ENCODE results near the gene ALDH4A1.

ALDH4A1 gene

DNA sequence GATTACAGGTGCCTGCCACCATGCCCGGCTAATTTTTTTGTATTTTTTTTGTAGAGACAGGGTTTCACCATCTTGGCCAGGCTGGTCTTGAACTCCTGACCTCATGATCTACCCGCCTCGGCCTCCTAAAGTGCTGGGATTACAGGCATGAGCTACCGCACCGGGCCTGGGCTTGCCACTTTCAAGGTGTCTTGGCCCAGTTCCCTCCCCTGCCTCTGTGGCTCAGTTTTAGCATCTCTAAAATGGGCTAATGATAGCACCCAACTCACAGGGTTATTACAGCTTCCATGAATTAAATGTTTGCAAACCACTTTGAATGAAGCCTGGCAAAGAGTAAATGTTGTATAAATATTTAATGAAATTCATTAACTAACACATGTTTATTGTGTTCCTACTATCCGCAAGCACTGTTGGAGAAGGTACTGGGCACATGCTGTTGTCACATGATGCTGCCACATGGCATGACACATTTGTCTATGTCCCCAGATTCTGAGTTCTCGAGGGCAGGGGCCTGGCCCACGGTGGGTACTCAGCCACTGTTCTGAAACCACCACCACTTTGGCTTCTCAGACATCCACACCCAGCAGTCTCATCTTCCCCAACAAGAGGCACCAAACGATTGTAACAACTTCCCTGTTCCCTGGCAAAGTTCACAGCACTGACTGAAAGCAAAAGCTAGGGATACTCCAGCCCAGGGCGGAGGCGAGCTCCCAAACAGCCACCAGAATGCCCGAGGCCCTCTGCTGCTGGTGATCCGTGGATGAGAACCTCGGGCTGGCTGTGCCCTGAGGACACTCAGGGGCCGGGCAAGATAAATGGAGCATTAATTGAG lies 44.4 kb upstream of the ALDH4A1 start:
- peaks cover 9% of the 10 kb centered on the region for H3K4me1 ChIP-seq (ENCODE audit: control insufficient read depth, insufficient read depth, low read length)
- no CpG with 5 or more reads among the region's 15 CpGs for WGBS (ENCODE audit: insufficient coverage, insufficient read length)
- no peak for DNase-seq (ENCODE audit: low read depth, low spot score)
- no peak overlapping the region for H3K27ac ChIP-seq (ENCODE audit: low read length)
- H3K9me3 ChIP-seq (ENCODE audit: control insufficient read depth, insufficient read depth, low read length): no peaks in the 10 kb centered on the region
- no peaks in the 10 kb centered on the region for H3K27me3 ChIP-seq (ENCODE audit: control insufficient read depth, insufficient read depth, low read length)
- no peak overlapping the region for H3K4me3 ChIP-seq (ENCODE audit: low read length)
- no peaks in the 10 kb centered on the region for H3K36me3 ChIP-seq (ENCODE audit: control insufficient read depth, insufficient read depth, low read length)

DNA sequence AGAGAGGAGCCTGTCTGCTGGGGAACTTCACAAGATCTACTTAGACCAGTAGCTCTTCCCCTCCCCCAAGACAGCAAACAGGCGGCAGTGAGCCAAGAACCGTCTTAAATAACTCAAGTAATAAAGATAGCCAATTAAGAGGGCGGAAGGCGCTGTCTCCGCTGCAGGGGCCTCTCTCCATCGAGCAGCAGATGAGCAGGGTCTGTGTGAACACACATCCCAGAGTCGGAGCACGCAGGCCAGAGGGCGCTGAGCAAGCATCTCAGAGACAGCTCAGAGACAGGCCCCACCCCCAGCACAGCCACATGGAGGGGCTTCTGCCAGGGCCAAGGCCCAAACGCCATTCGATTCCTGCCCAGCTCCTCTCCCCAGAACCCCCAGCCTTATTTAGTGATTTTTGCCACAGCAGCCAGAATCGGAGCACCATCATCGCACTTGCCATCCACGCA lies 43.1 kb upstream of the ALDH4A1 start:
- Histone ChIP-seq H3K27ac (ENCODE audit: low read length) (no peak overlapping the region), H3K4me3 (ENCODE audit: low read length) (no peak overlapping the region), H3K9me3 (ENCODE audit: control insufficient read depth, insufficient read depth, low read length) (no peaks in the 10 kb centered on the region), H3K36me3 (ENCODE audit: control insufficient read depth, insufficient read depth, low read length) (no peaks in the 10 kb centered on the region), H3K4me1 (ENCODE audit: control insufficient read depth, insufficient read depth, low read length) (peaks cover 14% of the 10 kb centered on the region), H3K27me3 (ENCODE audit: control insufficient read depth, insufficient read depth, low read length) (no peaks in the 10 kb centered on the region)
- no CpG with 5 or more reads among the region's 14 CpGs for WGBS (ENCODE audit: insufficient coverage, insufficient read length)
- no peak for DNase-seq (ENCODE audit: low read depth, low spot score)

DNA sequence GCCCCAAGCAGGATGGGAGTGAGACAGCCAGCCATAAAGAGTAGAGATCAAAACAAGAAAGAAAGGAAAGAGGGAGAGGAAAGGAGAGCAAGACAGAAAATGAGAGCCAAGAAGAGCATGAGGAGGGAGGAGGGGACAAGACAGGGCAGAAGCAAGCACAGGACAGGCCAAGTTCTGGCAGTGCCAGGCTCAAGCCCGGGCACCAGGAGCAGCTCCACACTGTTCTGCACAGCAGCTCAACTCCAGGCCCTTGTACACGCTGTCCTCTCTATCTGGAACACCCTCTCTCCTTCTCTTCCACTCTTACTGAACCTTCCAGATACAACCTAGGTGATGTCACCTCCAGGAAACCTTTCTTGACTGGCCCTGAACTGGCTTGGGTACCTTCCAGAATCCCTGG lies 42.5 kb upstream of the ALDH4A1 start:
- no peak overlapping the region for H3K4me3 ChIP-seq (ENCODE audit: low read length)
- H3K4me1 ChIP-seq (ENCODE audit: control insufficient read depth, insufficient read depth, low read length): peaks cover 14% of the 10 kb centered on the region
- DNase-seq (ENCODE audit: low read depth, low spot score): no peak
- no peaks in the 10 kb centered on the region for H3K27me3 ChIP-seq (ENCODE audit: control insufficient read depth, insufficient read depth, low read length)
- WGBS (ENCODE audit: insufficient coverage, insufficient read length): no CpG with 5 or more reads among the region's 2 CpGs
- H3K27ac ChIP-seq (ENCODE audit: low read length): no peak overlapping the region
- H3K36me3 ChIP-seq (ENCODE audit: control insufficient read depth, insufficient read depth, low read length): no peaks in the 10 kb centered on the region
- H3K9me3 ChIP-seq (ENCODE audit: control insufficient read depth, insufficient read depth, low read length): no peaks in the 10 kb centered on the region

GRCh38 chr1:18943914-18944572 lies 41.7 kb upstream of the ALDH4A1 start:
- H3K4me1 ChIP-seq (ENCODE audit: control insufficient read depth, insufficient read depth, low read length): peaks cover 11% of the 10 kb centered on the region
- no CpG with 5 or more reads among the region's 9 CpGs for WGBS (ENCODE audit: insufficient coverage, insufficient read length)
- no peaks in the 10 kb centered on the region for H3K36me3 ChIP-seq (ENCODE audit: control insufficient read depth, insufficient read depth, low read length)
- H3K27me3 ChIP-seq (ENCODE audit: control insufficient read depth, insufficient read depth, low read length): no peaks in the 10 kb centered on the region
- H3K27ac ChIP-seq (ENCODE audit: low read length): no peak overlapping the region
- no peaks in the 10 kb centered on the region for H3K9me3 ChIP-seq (ENCODE audit: control insufficient read depth, insufficient read depth, low read length)
- no peak overlapping the region for H3K4me3 ChIP-seq (ENCODE audit: low read length)
- DNase-seq (ENCODE audit: low read depth, low spot score): no peak

GRCh38 chr1:18943162-18943561 lies 40.8 kb upstream of the ALDH4A1 start:
- Histone ChIP-seq H3K27me3 (ENCODE audit: control insufficient read depth, insufficient read depth, low read length) (no peaks in the 10 kb centered on the region), H3K36me3 (ENCODE audit: control insufficient read depth, insufficient read depth, low read length) (no peaks in the 10 kb centered on the region), H3K4me1 (ENCODE audit: control insufficient read depth, insufficient read depth, low read length) (peaks cover 13% of the 10 kb centered on the region), H3K4me3 (ENCODE audit: low read length) (no peak overlapping the region), H3K27ac (ENCODE audit: low read length) (no peak overlapping the region), H3K9me3 (ENCODE audit: control insufficient read depth, insufficient read depth, low read length) (no peaks in the 10 kb centered on the region)
- no CpG with 5 or more reads among the region's 4 CpGs for WGBS (ENCODE audit: insufficient coverage, insufficient read length)
- no peak for DNase-seq (ENCODE audit: low read depth, low spot score)

GRCh38 chr1:18942340-18942739 lies 40.0 kb upstream of the ALDH4A1 start:
- Histone ChIP-seq H3K27me3 (ENCODE audit: control insufficient read depth, insufficient read depth, low read length) (no peaks in the 10 kb centered on the region), H3K36me3 (ENCODE audit: control insufficient read depth, insufficient read depth, low read length) (no peaks in the 10 kb centered on the region), H3K27ac (ENCODE audit: low read length) (no peak overlapping the region), H3K9me3 (ENCODE audit: control insufficient read depth, insufficient read depth, low read length) (no peaks in the 10 kb centered on the region), H3K4me3 (ENCODE audit: low read length) (no peak overlapping the region), H3K4me1 (ENCODE audit: control insufficient read depth, insufficient read depth, low read length) (peaks cover 13% of the 10 kb centered on the region)
- no CpG with 5 or more reads among the region's 4 CpGs for WGBS (ENCODE audit: insufficient coverage, insufficient read length)
- no peak for DNase-seq (ENCODE audit: low read depth, low spot score)

DNA sequence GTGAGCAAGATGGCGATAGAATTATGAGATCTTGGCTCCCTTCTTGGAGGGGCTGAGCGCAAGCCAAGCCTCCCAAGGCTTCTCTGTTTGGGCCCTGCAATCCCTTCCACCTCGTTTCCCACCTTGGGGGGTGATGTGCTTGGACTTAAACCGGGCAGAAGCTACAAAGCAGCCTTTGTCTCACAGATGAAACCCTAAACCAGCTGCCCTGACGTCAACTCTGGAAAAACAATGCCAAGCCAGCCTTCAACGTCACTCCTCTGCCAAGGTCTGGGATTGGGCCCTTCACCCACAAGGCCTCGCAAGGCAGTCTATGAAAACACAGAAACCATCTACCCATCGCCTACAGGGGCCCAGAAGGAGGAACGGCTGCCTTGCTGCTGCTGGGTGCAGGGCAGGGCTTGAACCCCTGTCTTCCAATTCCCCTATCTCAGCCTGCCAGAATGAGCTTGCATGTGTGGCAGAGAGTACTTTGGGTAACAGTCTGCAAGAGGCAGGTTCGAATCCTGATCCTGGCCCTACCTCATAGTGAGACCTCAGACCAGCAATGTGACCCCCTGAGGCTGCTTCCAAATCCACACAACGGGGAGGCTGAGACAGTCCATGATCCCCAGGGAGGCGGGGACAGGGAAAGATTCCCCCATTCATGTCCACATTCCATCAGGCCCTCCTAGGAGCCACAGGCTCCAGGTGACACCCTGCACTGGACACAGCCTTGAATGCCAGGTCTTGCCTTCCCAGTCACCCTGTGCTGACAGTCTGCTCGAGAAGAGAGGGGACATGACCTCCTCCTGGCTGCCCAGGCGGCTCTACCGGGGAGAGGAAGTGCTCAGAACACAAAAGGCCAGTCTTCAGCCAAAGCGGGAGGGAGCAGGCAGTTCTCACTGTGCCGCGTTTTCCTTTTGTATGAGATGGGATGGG lies 39.1 kb upstream of the ALDH4A1 start:
- H3K27me3 ChIP-seq (ENCODE audit: control insufficient read depth, insufficient read depth, low read length): no peaks in the 10 kb centered on the region
- H3K4me3 ChIP-seq (ENCODE audit: low read length): no peak overlapping the region
- WGBS (ENCODE audit: insufficient coverage, insufficient read length): no CpG with 5 or more reads among the region's 18 CpGs
- H3K9me3 ChIP-seq (ENCODE audit: control insufficient read depth, insufficient read depth, low read length): no peaks in the 10 kb centered on the region
- peaks cover 13% of the 10 kb centered on the region for H3K4me1 ChIP-seq (ENCODE audit: control insufficient read depth, insufficient read depth, low read length)
- no peak for DNase-seq (ENCODE audit: low read depth, low spot score)
- no peaks in the 10 kb centered on the region for H3K36me3 ChIP-seq (ENCODE audit: control insufficient read depth, insufficient read depth, low read length)
- no peak overlapping the region for H3K27ac ChIP-seq (ENCODE audit: low read length)

- peaks cover 12% of the 10 kb centered on the region for H3K4me1 ChIP-seq (ENCODE audit: control insufficient read depth, insufficient read depth, low read length)
- H3K27ac ChIP-seq (ENCODE audit: low read length): no peak overlapping the region
- no CpG with 5 or more reads among the region's 13 CpGs for WGBS (ENCODE audit: insufficient coverage, insufficient read length)
- DNase-seq (ENCODE audit: low read depth, low spot score): no peak
- H3K27me3 ChIP-seq (ENCODE audit: control insufficient read depth, insufficient read depth, low read length): no peaks in the 10 kb centered on the region
- H3K36me3 ChIP-seq (ENCODE audit: control insufficient read depth, insufficient read depth, low read length): no peaks in the 10 kb centered on the region
- no peaks in the 10 kb centered on the region for H3K9me3 ChIP-seq (ENCODE audit: control insufficient read depth, insufficient read depth, low read length)
- no peak overlapping the region for H3K4me3 ChIP-seq (ENCODE audit: low read length)
Observed at GRCh38 chr1:18940303-18941020, 38.1 kb upstream of the ALDH4A1 start.

DNA sequence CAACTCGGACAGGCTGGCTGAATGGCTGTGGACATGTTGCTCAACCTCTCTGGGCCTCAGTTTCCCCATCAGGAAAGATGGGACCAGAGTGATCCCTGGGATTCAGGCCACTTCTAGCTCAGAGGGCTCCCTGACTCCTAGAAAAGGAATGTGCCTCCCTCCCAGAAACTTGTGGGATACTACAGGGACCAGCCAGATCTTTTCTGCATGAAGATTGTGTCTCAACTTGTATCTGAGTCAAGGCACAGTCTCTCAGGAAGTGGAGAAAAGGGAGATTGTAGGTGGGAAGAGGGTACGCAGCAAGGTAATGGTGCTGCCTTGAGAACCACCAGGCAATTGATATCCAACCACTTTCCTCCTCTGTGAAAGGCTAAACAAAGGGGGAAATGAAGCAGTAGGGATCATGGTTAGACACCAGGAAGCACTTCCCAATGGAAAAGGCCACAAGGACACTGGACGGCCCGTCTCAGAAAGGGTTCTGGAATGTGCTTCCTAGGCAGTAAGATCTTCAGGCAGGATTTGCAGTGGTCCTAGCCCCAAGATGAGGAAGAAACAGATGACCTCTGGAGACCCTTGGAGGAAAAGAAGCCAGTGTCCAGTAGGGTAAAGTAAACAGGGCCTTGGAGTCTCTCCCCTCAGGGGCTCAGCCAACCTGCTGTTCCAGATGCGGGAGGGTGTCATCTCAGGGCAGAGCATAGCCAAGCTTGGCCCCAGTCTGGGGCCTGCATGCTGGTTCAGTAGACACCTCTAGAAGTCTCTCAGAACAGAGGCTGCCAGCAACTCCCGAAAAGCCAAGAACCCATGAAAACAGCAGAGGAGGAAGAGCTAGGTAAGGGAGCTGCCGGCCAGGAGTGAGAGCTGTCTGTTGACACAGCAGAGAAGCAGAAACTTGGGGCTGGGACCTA lies 37.3 kb upstream of the ALDH4A1 start:
- no peak overlapping the region for H3K4me3 ChIP-seq (ENCODE audit: low read length)
- H3K27ac ChIP-seq (ENCODE audit: low read length): no peak overlapping the region

More for the DNA sequence above, 37.3 kb upstream of the ALDH4A1 start:
- Histone ChIP-seq H3K9me3 (ENCODE audit: control insufficient read depth, insufficient read depth, low read length) (no peaks in the 10 kb centered on the region), H3K27me3 (ENCODE audit: control insufficient read depth, insufficient read depth, low read length) (no peaks in the 10 kb centered on the region), H3K36me3 (ENCODE audit: control insufficient read depth, insufficient read depth, low read length) (no peaks in the 10 kb centered on the region), H3K4me1 (ENCODE audit: control insufficient read depth, insufficient read depth, low read length) (peaks cover 11% of the 10 kb centered on the region)
- DNase-seq (ENCODE audit: low read depth, low spot score): no peak
- no CpG with 5 or more reads among the region's 7 CpGs for WGBS (ENCODE audit: insufficient coverage, insufficient read length)
